GM13976 (cell line): Measurements from ENCODE around the gene CNTNAP2.

Experiments used
- DNase-seq: peaks from one replicate; pipeline ENCODE4 v3.0.0; 2012; ENCODE audit warnings: low spot score
- in situ Hi-C: fragments of 300-500 bp; cut with MboI; formaldehyde crosslinking; loops from one replicate; pipeline ENCODE4 v1.12.0; 2022; ENCODE audit warnings: low sequenced_read_pairs, mixed read lengths, inconsistent platforms; ENCODE audit not compliant: unreplicated experiment
- TF ChIP-seq, protein P1 (sequence below): IDR thresholded peaks from 2 replicates; pipeline ENCODE4 v1.5.1; 2012; ENCODE audit warnings: borderline replicate concordance, mild to moderate bottlenecking; ENCODE audit not compliant: insufficient read depth; ENCODE audit errors: extremely low read depth, missing control alignments, control extremely low read depth

The CNTNAP2 gene

DNA sequence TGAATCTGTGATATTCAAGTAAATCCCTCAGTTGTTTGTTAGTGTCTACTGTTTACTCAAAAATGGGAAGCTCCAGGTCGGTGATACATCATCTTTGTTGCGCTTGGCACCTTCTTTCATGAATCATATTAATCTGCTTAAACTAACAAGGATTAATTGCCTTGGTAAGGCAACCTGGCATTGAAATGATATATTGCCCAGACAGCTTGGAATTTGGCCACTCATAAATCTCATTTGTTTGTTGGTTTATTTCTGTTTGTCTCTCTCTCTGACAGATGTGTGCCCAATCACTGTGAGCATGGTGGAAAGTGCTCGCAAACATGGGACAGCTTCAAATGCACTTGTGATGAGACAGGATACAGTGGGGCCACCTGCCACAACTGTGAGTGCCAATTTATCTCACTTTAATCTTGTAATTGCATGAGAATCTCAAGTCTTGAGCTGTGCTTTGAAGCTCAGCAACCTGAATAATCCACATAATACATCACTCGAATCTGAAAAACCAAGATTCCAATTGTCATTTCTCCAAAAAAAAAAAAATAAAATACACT lies 1369.1 kb downstream of the CNTNAP2 start:
- in situ Hi-C loops: no loop called here
- no peak for DNase-seq
- TF ChIP-seq, protein P1, sequence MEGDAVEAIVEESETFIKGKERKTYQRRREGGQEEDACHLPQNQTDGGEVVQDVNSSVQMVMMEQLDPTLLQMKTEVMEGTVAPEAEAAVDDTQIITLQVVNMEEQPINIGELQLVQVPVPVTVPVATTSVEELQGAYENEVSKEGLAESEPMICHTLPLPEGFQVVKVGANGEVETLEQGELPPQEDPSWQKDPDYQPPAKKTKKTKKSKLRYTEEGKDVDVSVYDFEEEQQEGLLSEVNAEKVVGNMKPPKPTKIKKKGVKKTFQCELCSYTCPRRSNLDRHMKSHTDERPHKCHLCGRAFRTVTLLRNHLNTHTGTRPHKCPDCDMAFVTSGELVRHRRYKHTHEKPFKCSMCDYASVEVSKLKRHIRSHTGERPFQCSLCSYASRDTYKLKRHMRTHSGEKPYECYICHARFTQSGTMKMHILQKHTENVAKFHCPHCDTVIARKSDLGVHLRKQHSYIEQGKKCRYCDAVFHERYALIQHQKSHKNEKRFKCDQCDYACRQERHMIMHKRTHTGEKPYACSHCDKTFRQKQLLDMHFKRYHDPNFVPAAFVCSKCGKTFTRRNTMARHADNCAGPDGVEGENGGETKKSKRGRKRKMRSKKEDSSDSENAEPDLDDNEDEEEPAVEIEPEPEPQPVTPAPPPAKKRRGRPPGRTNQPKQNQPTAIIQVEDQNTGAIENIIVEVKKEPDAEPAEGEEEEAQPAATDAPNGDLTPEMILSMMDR: no peak

DNA sequence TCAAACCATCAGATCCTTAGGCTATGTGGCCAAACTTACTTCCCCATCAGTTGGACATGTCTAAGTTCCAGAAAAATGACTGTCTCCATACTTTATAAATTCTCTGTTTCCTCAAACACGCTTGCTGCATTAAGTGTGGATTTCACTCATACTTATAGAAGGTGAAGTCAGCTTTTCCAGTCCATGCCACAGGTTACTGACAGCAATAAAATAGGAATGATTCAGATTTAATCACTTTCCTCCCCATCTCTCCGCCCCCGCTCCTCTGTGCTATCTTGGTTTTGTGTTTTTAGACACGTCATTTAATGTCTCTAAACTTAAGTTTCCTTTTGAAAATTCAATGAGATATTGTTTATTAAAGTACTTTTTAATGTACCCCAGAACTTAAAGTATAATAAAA lies 1376.0 kb downstream of the CNTNAP2 start:
- DNase-seq: no peak
- in situ Hi-C loops: no loop called here
- TF ChIP-seq, protein P1: no peak

DNA sequence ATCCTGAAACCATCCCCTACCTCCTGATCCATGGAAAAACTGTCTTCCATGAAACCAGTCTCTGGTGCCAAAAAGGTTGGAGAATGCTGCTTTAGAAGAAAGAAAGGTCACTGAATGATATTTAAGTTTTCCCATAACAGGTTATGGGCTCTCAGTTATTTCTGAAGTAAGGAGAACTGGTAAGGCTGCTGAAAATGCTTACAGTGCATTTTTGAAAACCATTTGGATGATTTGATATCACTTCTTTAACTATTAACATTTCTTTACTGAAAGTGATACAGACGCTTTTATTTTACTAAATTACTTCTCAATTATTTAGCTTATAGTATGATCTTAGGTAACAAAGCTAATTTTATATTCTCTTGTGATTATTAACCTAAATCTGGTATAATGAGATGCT lies 1379.6 kb downstream of the CNTNAP2 start:
- in situ Hi-C loops: no loop called here
- TF ChIP-seq, protein P1: no peak
- no peak for DNase-seq

DNA sequence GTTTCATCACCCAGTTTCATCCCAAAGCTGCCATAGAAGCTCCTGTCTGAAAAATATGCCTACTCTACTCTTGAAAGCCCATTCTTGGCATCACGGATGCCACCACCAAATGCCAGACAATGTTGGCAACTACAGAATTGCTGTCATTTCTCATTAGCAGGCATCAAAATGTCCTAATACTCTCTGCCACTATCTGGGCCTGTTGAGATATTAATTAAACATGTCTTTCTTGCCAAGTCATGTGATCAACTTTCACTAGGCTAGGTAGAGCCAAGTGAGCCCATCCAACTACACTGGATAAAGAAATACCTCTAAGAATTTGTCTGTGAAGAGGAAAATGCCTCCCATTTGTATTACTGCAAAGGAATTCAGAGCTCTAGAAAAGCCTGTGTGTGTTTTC lies 1380.6 kb downstream of the CNTNAP2 start:
- TF ChIP-seq, protein P1: no peak
- DNase-seq: no peak
- in situ Hi-C loops: no loop called here

DNA sequence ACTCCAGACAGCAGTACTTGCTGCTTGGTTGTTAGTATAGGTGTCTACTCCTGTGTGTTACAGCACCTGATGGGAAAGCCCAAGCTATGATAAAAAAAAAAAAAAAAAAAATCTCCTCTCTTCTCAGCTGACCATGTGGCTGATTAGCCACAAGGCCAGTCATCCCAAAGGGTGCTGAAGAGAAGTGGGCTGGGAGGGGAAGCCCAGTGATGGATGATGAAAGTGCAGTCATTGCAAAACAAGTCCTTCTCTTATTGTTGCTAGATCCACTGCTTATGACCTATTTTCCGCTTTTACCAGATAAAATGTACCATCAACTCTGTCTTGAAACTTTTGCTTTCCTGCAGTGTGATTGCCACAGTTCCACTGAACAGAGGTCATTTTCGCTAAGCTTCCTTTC lies 1381.5 kb downstream of the CNTNAP2 start:
- TF ChIP-seq, protein P1: no peak
- DNase-seq: no peak
- in situ Hi-C loops: no loop called here

DNA sequence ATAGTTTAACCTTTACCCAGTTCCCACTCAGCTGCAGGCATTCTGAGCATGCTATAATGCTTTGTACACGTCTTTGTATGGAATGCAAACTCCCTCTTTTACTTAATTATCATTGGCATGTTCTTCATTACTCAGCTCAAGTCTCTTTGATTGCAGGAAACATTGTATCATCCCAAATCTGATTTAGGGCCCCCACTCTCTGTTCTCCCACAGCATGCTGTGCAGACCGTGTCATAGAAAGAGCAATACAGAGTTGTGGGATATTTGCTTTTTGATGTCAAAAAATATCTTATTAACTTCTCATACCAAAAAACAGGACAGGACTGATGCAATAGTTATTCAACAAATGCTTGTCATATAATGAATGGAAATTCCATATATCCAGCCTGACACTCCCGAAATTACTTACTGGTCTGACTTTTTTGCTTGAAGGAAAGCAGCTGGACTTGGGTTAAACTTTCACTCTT lies 1392.5 kb downstream of the CNTNAP2 start:
- in situ Hi-C loops: no loop called here
- TF ChIP-seq, protein P1: no peak
- no peak for DNase-seq

DNA sequence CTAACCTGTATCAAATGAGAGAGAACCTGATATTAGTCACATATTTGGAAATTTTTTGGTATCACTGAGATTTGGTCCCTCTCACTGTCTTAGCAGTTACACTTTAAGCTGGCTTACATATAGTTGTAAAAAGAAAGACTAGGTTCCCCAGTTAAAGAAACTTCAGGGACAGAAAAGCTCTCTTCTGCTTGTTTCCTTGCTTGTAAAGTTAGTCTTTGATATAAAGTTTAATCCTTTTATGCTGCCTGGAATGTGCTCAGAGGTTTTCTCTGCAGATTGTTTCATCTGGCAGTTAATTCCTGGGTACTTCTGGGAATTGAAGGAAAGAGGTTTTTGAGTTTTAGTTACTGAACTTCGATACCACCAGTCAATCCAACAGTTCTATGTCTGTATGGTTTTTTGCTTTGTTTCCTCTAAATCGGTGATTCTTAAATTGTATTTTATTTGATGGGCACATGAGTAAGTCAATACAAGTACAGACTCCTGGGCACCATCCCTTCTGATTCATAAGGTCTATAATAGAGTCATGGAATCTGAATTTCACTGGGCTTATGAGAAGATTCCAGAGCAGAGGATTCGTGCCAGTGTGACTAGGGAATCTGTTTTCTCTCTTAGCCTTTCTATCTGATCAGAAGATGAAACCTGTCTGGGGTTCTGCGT lies 1393.1 kb downstream of the CNTNAP2 start:
- no peak for DNase-seq
- in situ Hi-C loops: no loop called here
- TF ChIP-seq, protein P1: no peak
